ENCODE data around the gene CACNA1D. TPM values are rescaled to one million over a fixed set of nuclear protein-coding genes. Genes with fewer than 3 reads are reported as not detected.

CACNA1D gene
- total and polyA plus RNA-seq, 9 of the 15 experiments (the other 6 are each of a cell fraction or from before 2014, with no cell fraction given): 0.29 TPM; not detected in 8

- H2AFZ ChIP-seq (ENCODE audit: low read depth, low read length): peak overlapping the region; percentile 32; the same call in 1 of the 2 replicates
- no TSS peak for BruUV-seq (replicated peaks)
- H3K79me2 ChIP-seq (ENCODE audit: control insufficient read depth, insufficient read depth, low read length): no peaks in the 10 kb centered on the region
- ATAC-seq (no peak), DNase-seq (ENCODE audit: extremely low read depth in 1 of 4, low spot score in 3 of 4) (no peak), FAIRE-seq (no peak)
- in situ Hi-C loops (cut with MboI) (no loop called here), intact Hi-C loops (cut with micrococcal nuclease) (no loop called here)
- no peak overlapping the region for H3K9ac ChIP-seq (ENCODE audit: insufficient read depth in 1 of 2, low read depth in 2 of 2, low read length in 2 of 2)
- H3K4me3 ChIP-seq: no peak overlapping the region
- H3K27ac ChIP-seq (ENCODE audit: extremely low read depth, low read depth, low read length): no peak overlapping the region
- WGBS (ENCODE audit: insufficient coverage, low coverage, missing lambda C conversion rate): 17% methylated on average over 14 of the region's 14 CpGs
- H4K20me1 ChIP-seq (replicated peaks; ENCODE audit: control insufficient read depth, insufficient read depth, low read length): no peaks in the 10 kb centered on the region
- H3K36me3 ChIP-seq (ENCODE audit: control insufficient read depth, insufficient read depth, low read length): no peaks in the 10 kb centered on the region
- H3K27me3 ChIP-seq (ENCODE audit: control insufficient read depth in 2 of 2, insufficient read depth in 2 of 2, low read length in 2 of 2): no peaks in the 10 kb centered on the region; a peak in 1 of 5 replicates
- TF ChIP-seq ZNF197 (CRISPR knock-in tag; IDR thresholded peaks at IDR 0.05; ENCODE audit: low read depth): no peak
- TF ChIP-seq KDM2B (CRISPR knock-in tag; IDR thresholded peaks at IDR 0.05): no peak
- no peak for TF ChIP-seq NR2C2 (CRISPR knock-in tag; IDR thresholded peaks at IDR 0.05)
- peak; percentile 53; the same call in 1 of the 2 replicates for TF ChIP-seq NR2C2 (tag; IDR thresholded peaks at IDR 0.05)
- TF ChIP-seq ID3 (CRISPR knock-in tag; IDR thresholded peaks at IDR 0.05): no peak
- TF ChIP-seq ID3 (tag; IDR thresholded peaks at IDR 0.05): no peak
- no peak for TF ChIP-seq NR2C1 (IDR thresholded peaks at IDR 0.05)
- TF ChIP-seq NR2C1 (tag; IDR thresholded peaks at IDR 0.05): peak; percentile 54
- no peak for TF ChIP-seq SMAD2 (IDR thresholded peaks at IDR 0.05; ENCODE audit: low read depth, low read length)
- TF ChIP-seq, protein P1, sequence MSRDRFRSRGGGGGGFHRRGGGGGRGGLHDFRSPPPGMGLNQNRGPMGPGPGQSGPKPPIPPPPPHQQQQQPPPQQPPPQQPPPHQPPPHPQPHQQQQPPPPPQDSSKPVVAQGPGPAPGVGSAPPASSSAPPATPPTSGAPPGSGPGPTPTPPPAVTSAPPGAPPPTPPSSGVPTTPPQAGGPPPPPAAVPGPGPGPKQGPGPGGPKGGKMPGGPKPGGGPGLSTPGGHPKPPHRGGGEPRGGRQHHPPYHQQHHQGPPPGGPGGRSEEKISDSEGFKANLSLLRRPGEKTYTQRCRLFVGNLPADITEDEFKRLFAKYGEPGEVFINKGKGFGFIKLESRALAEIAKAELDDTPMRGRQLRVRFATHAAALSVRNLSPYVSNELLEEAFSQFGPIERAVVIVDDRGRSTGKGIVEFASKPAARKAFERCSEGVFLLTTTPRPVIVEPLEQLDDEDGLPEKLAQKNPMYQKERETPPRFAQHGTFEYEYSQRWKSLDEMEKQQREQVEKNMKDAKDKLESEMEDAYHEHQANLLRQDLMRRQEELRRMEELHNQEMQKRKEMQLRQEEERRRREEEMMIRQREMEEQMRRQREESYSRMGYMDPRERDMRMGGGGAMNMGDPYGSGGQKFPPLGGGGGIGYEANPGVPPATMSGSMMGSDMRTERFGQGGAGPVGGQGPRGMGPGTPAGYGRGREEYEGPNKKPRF (IDR thresholded peaks at IDR 0.05; ENCODE audit: low read depth, low read length): no peak
- H3K9me1 ChIP-seq (ENCODE audit: control insufficient read depth, insufficient read depth, low read length): no peaks in the 10 kb centered on the region
- POLR2A ChIA-PET: no interaction called here
- CTCF ChIA-PET (ENCODE audit: low intra/inter-chr PET ratio): no interaction called here
- no peaks in the 10 kb centered on the region for H3K9me3 ChIP-seq (replicated peaks; ENCODE audit: control insufficient read depth, insufficient read depth, low read depth, low read length)
- no peaks in the 10 kb centered on the region for H3K4me1 ChIP-seq (replicated peaks in 1 of 2; ENCODE audit: control insufficient read depth in 2 of 2, insufficient read depth in 2 of 2, low read length in 2 of 2)
- H3K4me2 ChIP-seq (ENCODE audit: insufficient read depth, low read length): no peak overlapping the region
These were observed 31.6 kb downstream of the CACNA1D start for GRCh38 chr3:53525765-53526703.

All from K562 (cell line).